Cardiac fibroblast (primary cell): ENCODE results near the gene DBF4B.

ENCODE experiments used
- DNase-seq, 2 donors: peaks; one replicate each; pipeline versions ENCODE4 v3.0.0 to v3.0.0-alpha.2; 2010; ENCODE audit warnings: low read depth in 2 of 2
- H3K4me3 ChIP-seq, 2 donors: replicated peaks in 1 of 2; 1 replicate in 1 of 2; 2 replicates in 1 of 2; pipeline ENCODE4 v1.5.1; 2011; ENCODE audit warnings: low read depth in 2 of 2, low read length in 2 of 2, mild to moderate bottlenecking in 2 of 2, moderate library complexity in 1 of 2
- TF ChIP-seq, protein P1 (sequence below): IDR thresholded peaks from one replicate; pipeline ENCODE4 v1.5.1; 2011; ENCODE audit warnings: low read depth, mild to moderate bottlenecking, low read length, inconsistent platforms

DBF4B gene

GRCh38 chr17:44779211-44780025 is 71.0 kb downstream of the DBF4B start:
- TF ChIP-seq, protein P1, sequence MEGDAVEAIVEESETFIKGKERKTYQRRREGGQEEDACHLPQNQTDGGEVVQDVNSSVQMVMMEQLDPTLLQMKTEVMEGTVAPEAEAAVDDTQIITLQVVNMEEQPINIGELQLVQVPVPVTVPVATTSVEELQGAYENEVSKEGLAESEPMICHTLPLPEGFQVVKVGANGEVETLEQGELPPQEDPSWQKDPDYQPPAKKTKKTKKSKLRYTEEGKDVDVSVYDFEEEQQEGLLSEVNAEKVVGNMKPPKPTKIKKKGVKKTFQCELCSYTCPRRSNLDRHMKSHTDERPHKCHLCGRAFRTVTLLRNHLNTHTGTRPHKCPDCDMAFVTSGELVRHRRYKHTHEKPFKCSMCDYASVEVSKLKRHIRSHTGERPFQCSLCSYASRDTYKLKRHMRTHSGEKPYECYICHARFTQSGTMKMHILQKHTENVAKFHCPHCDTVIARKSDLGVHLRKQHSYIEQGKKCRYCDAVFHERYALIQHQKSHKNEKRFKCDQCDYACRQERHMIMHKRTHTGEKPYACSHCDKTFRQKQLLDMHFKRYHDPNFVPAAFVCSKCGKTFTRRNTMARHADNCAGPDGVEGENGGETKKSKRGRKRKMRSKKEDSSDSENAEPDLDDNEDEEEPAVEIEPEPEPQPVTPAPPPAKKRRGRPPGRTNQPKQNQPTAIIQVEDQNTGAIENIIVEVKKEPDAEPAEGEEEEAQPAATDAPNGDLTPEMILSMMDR, result peak; percentile 70
- DNase-seq, result peak; percentile 74 to 78
- peak overlapping the region; percentile 53 to 57 for H3K4me3 ChIP-seq

- DNase-seq, result no peak
- TF ChIP-seq, protein P1, result no peak
- no peak overlapping the region for H3K4me3 ChIP-seq
Observed at GRCh38 chr17:44780161-44780560, 71.7 kb downstream of the DBF4B start.

- TF ChIP-seq, protein P1, result no peak
- no peak for DNase-seq
- H3K4me3 ChIP-seq, result no peak overlapping the region
Observed at GRCh38 chr17:44780845-44781480, 72.5 kb downstream of the DBF4B start.

DNA sequence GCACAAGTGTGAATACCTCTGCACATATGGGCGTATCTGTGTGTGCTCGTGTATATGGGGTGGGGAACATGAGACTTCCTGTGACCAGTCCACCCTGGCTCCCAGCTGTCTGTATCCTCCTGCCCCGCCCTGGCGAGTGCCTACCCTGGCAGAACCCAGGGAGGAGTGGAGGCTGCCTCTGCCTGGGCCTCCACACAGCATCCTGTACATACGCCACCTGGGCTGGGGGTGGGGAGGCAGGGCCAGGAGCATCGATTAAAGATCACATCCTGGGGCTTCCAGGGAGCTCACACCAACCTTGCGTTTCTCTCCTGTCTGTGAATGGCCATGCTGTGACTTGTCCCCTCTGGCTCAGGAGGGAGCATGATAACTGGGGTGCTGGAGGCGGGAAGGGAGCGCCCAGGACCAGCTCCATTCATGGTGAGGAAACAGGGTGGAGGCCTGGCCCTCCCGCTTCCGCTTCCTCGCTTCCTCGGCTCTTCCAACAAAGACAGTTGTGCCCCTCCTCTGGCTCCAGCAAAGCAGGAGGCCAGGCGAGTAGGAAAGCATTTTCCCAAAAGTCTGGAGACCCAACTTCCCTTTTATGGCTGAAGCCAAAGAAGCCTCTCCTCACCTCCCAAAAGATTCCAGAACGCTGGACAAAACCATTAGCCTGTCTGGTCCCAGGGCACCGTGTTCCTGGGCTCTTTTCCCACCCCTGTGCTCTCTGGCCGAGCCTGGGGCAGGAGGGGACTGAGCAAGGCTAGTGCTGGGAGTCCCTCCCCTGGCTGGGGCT is 73.3 kb downstream of the DBF4B start:
- peak in 1 of 2 donors; percentile 18 for DNase-seq
- H3K4me3 ChIP-seq, result no peak overlapping the region
- TF ChIP-seq, protein P1, result no peak

- TF ChIP-seq, protein P1, result no peak
- DNase-seq, result no peak
- H3K4me3 ChIP-seq, result no peak overlapping the region
Observed at GRCh38 chr17:44782326-44782850, 73.9 kb downstream of the DBF4B start.

- H3K4me3 ChIP-seq, result no peak overlapping the region
- DNase-seq, result no peak
Observed at GRCh38 chr17:44785921-44786320, 77.5 kb downstream of the DBF4B start.

More at GRCh38 chr17:44785921-44786320, 77.5 kb downstream of the DBF4B start:
- TF ChIP-seq, protein P1, result no peak
